Activated T-helper 1 cell treated with Interleukin-2 at 50 U/mL for 16 hours (primary cell): ENCODE data around the gene EVC2.
"Not testable (repeated sequence)": the region's sequence is repeated elsewhere in the genome, so short reads cannot be mapped to it uniquely, and the experiment has no call there.

ENCODE experiments used
- DNase-seq: peaks from one replicate; pipeline ENCODE4 v3.0.0-alpha.2; 2020; ENCODE audit warnings: low read depth

The EVC2 gene

GRCh38 chr4:5746829-5747737, 38.7 kb upstream of the EVC2 start:
- no peak for DNase-seq

- no peak for DNase-seq
Measured at GRCh38 chr4:5746250-5746649, 37.9 kb upstream of the EVC2 start.

- no peak for DNase-seq
Measured at GRCh38 chr4:5742968-5743367, 34.6 kb upstream of the EVC2 start.

- no peak for DNase-seq
Measured at GRCh38 chr4:5742388-5742787, 34.0 kb upstream of the EVC2 start.

- DNase-seq, result no peak
Measured at GRCh38 chr4:5738061-5738460, 29.7 kb upstream of the EVC2 start.

- DNase-seq, result no peak
Measured at GRCh38 chr4:5735463-5735862, 27.1 kb upstream of the EVC2 start.

GRCh38 chr4:5734853-5735252, 26.5 kb upstream of the EVC2 start:
- no peak for DNase-seq

GRCh38 chr4:5732158-5732557, 23.8 kb upstream of the EVC2 start:
- no peak for DNase-seq

GRCh38 chr4:5730993-5731990, 22.9 kb upstream of the EVC2 start:
- no peak for DNase-seq

GRCh38 chr4:5730436-5730835, 22.1 kb upstream of the EVC2 start:
- no peak for DNase-seq

- DNase-seq, result not testable (repeated sequence)
Measured at GRCh38 chr4:5728412-5728811, 20.1 kb upstream of the EVC2 start.

GRCh38 chr4:5724377-5724776, 16.0 kb upstream of the EVC2 start:
- no peak for DNase-seq

- DNase-seq, result no peak
Measured at GRCh38 chr4:5722328-5722727, 14.0 kb upstream of the EVC2 start.

- DNase-seq, result no peak
Measured at GRCh38 chr4:5721923-5722322, 13.6 kb upstream of the EVC2 start.

- no peak for DNase-seq
Measured at GRCh38 chr4:5720980-5721379, 12.6 kb upstream of the EVC2 start.

GRCh38 chr4:5720157-5720850, 11.9 kb upstream of the EVC2 start:
- DNase-seq, result no peak

GRCh38 chr4:5719350-5720055, 11.1 kb upstream of the EVC2 start:
- no peak for DNase-seq

GRCh38 chr4:5718411-5718810, 10.1 kb upstream of the EVC2 start:
- no peak for DNase-seq

- DNase-seq, result no peak
Measured at GRCh38 chr4:5717449-5718158, 9.2 kb upstream of the EVC2 start.

GRCh38 chr4:5716391-5716790, 8.0 kb upstream of the EVC2 start:
- DNase-seq, result no peak

- DNase-seq, result no peak
Measured at GRCh38 chr4:5715357-5715756, 7.0 kb upstream of the EVC2 start.
